ENCODE measurements around the gene MPZL2. TPM values are rescaled to one million over a fixed set of nuclear protein-coding genes. Genes with fewer than 3 reads are reported as not detected.
A peak's percentile ranks its signal among the peaks of the same experiment; 100 is the strongest.

The MPZL2 gene
- total RNA-seq, 1 donor from 2014 or later = 13.4 TPM

- no peak overlapping the region for H3K4me3 ChIP-seq
- no peak for DNase-seq
- H3K9me3 ChIP-seq (replicated peaks) = no peaks in the 10 kb centered on the region
- no peaks in the 10 kb centered on the region for H3K36me3 ChIP-seq
- intact Hi-C loops (cut with micrococcal nuclease) = no loop called here
- H3K27ac ChIP-seq (replicated peaks) = peak overlapping the region; percentile 68
- no peaks in the 10 kb centered on the region for H3K27me3 ChIP-seq (ENCODE audit: low read depth)
- TF ChIP-seq CTCF (IDR thresholded peaks at IDR 0.05; ENCODE audit: borderline replicate concordance) = no peak
- peaks cover 26% of the 10 kb centered on the region for H3K4me1 ChIP-seq
Observed at GRCh38 chr11:118212781-118213191, 51.3 kb downstream of the MPZL2 start.

GRCh38 chr11:118212131-118212725 lies 51.9 kb downstream of the MPZL2 start:
- H3K36me3 ChIP-seq = no peaks in the 10 kb centered on the region
- H3K27me3 ChIP-seq (ENCODE audit: low read depth) = no peaks in the 10 kb centered on the region
- DNase-seq = peak; percentile 31
- H3K9me3 ChIP-seq (replicated peaks) = no peaks in the 10 kb centered on the region
- TF ChIP-seq CTCF (IDR thresholded peaks at IDR 0.05; ENCODE audit: borderline replicate concordance) = no peak
- intact Hi-C loops (cut with micrococcal nuclease) = no loop called here
- H3K4me3 ChIP-seq = no peak overlapping the region
- peak overlapping the region; percentile 68 for H3K27ac ChIP-seq (replicated peaks)
- peaks cover 26% of the 10 kb centered on the region for H3K4me1 ChIP-seq

- Histone ChIP-seq H3K9me3 (replicated peaks) (no peaks in the 10 kb centered on the region), H3K27ac (replicated peaks) (peak overlapping the region; percentile 68), H3K27me3 (ENCODE audit: low read depth) (no peaks in the 10 kb centered on the region), H3K4me3 (peak overlapping the region; percentile 5), H3K4me1 (peaks cover 26% of the 10 kb centered on the region), H3K36me3 (no peaks in the 10 kb centered on the region)
- no peak for TF ChIP-seq CTCF (IDR thresholded peaks at IDR 0.05; ENCODE audit: borderline replicate concordance)
- DNase-seq = no peak
- intact Hi-C loops (cut with micrococcal nuclease) = no loop called here
Observed at GRCh38 chr11:118211006-118211405, 53.1 kb downstream of the MPZL2 start.

GRCh38 chr11:118210323-118210722 lies 53.8 kb downstream of the MPZL2 start:
- TF ChIP-seq CTCF (IDR thresholded peaks at IDR 0.05; ENCODE audit: borderline replicate concordance) = no peak
- Histone ChIP-seq H3K36me3 (no peaks in the 10 kb centered on the region), H3K27ac (replicated peaks) (peak overlapping the region; percentile 68), H3K9me3 (replicated peaks) (no peaks in the 10 kb centered on the region), H3K4me1 (peaks cover 26% of the 10 kb centered on the region), H3K4me3 (no peak overlapping the region), H3K27me3 (ENCODE audit: low read depth) (no peaks in the 10 kb centered on the region)
- intact Hi-C loops (cut with micrococcal nuclease) = no loop called here
- no peak for DNase-seq

- Histone ChIP-seq H3K4me3 (no peak overlapping the region), H3K9me3 (replicated peaks) (no peaks in the 10 kb centered on the region), H3K4me1 (peaks cover 26% of the 10 kb centered on the region), H3K27ac (replicated peaks) (no peak overlapping the region), H3K36me3 (no peaks in the 10 kb centered on the region), H3K27me3 (ENCODE audit: low read depth) (no peaks in the 10 kb centered on the region)
- no peak for TF ChIP-seq CTCF (IDR thresholded peaks at IDR 0.05; ENCODE audit: borderline replicate concordance)
- DNase-seq = no peak
- intact Hi-C loops (cut with micrococcal nuclease) = no loop called here
Observed at GRCh38 chr11:118209033-118209432, 55.1 kb downstream of the MPZL2 start.

Measured in left ventricle myocardium inferior (tissue), 1 donor.